Measurements from ENCODE around the gene PPP1R14C. TPM values are rescaled to one million over a fixed set of nuclear protein-coding genes. Genes with fewer than 3 reads are reported as not detected.

Gene PPP1R14C
- polyA plus RNA-seq, 1 donor (not counting 4 experiments of a cell fraction or from before 2014, with no cell fraction given) = 50.6 TPM

DNA sequence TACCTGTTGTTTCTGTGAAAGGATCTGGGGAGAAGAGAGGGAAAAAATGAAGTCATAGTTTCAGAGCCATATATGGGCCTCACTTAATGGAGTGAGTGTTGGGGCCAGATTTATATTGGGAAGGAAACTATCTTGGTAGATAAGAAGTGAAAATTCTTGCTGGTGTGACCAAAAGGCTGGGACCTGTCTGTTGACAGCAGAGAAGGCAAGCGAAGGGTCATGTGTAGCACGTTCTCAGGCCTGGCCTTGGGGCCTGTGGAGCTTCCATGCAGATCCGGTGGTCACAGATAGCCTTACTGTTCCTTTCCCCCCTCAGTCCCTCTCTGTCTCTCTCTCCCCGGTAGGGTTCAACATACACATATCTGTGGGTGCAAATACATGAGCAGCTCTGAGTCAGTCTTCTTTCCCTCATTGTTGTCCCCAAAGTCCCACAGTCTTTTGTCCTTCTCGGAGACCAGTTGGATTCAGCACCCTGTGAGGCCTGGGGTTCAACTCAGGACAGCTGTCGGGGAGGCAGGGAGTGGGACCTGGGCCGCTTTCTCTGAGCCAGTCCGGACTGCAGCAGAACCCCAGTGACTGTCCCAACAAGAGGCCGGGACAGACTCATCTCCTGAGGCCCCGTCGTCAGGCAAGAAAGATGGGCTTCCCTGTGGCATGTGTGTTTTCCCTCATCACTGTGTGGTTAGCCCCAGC lies 34.6 kb downstream of the PPP1R14C start:
- DNase-seq (ENCODE audit: low read depth, low spot score) = no peak
- Histone ChIP-seq H3K27me3 (ENCODE audit: control insufficient read depth, extremely low read depth, insufficient read depth, low read length) (no peaks in the 10 kb centered on the region), H3K4me2 (ENCODE audit: control insufficient read depth, extremely low read depth, insufficient read depth, low read depth, low read length) (no peak overlapping the region), H3K9me3 (ENCODE audit: control insufficient read depth, low read depth, low read length) (no peaks in the 10 kb centered on the region), H3K79me2 (ENCODE audit: control insufficient read depth, insufficient read depth, low read length) (peaks cover 80% of the 10 kb centered on the region), H2AFZ (ENCODE audit: control insufficient read depth, low read length) (no peak overlapping the region), H4K20me1 (ENCODE audit: control insufficient read depth, extremely low read depth, insufficient read depth, low read length) (no peaks in the 10 kb centered on the region), H3K4me1 (ENCODE audit: control insufficient read depth, extremely low read depth, insufficient read depth, low read length) (no peaks in the 10 kb centered on the region), H3K9ac (ENCODE audit: control insufficient read depth, extremely low read depth, insufficient read depth, low read length) (no peak overlapping the region), H3K9me1 (ENCODE audit: control insufficient read depth, extremely low read depth, insufficient read depth, low read length) (no peaks in the 10 kb centered on the region), H3K27ac (ENCODE audit: control insufficient read depth, insufficient read depth, low read length) (no peak overlapping the region), H3K36me3 (ENCODE audit: control insufficient read depth in 2 of 2, extremely low read depth in 1 of 2, insufficient read depth in 2 of 2, low read length in 2 of 2) (peaks cover 3 to 7% of the 10 kb centered on the region in 2 experiments), H3K4me3 (ENCODE audit: control insufficient read depth in 2 of 3, extremely low read depth in 1 of 3, insufficient read depth in 2 of 3, low read depth in 1 of 3, low read length in 3 of 3) (no peak overlapping the region)
- TF ChIP-seq EZH2 (IDR thresholded peaks at IDR 0.05; ENCODE audit: low read length) = no peak
- TF ChIP-seq, protein P1, sequence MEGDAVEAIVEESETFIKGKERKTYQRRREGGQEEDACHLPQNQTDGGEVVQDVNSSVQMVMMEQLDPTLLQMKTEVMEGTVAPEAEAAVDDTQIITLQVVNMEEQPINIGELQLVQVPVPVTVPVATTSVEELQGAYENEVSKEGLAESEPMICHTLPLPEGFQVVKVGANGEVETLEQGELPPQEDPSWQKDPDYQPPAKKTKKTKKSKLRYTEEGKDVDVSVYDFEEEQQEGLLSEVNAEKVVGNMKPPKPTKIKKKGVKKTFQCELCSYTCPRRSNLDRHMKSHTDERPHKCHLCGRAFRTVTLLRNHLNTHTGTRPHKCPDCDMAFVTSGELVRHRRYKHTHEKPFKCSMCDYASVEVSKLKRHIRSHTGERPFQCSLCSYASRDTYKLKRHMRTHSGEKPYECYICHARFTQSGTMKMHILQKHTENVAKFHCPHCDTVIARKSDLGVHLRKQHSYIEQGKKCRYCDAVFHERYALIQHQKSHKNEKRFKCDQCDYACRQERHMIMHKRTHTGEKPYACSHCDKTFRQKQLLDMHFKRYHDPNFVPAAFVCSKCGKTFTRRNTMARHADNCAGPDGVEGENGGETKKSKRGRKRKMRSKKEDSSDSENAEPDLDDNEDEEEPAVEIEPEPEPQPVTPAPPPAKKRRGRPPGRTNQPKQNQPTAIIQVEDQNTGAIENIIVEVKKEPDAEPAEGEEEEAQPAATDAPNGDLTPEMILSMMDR (optimal IDR thresholded peaks at IDR 0.05 in 1 of 3, IDR thresholded peaks at IDR 0.05 in 1 of 3, conservative IDR thresholded peaks at IDR 0.05 in 1 of 3; ENCODE audit: extremely low read depth in 1 of 3, insufficient read depth in 2 of 3, low read length in 3 of 3) = no peak
- FAIRE-seq = no peak
- dilution Hi-C loops (cut with MboI; ENCODE audit: extremely low pct_ligation_motif_present, low sequenced_read_pairs) = no loop called here

DNA sequence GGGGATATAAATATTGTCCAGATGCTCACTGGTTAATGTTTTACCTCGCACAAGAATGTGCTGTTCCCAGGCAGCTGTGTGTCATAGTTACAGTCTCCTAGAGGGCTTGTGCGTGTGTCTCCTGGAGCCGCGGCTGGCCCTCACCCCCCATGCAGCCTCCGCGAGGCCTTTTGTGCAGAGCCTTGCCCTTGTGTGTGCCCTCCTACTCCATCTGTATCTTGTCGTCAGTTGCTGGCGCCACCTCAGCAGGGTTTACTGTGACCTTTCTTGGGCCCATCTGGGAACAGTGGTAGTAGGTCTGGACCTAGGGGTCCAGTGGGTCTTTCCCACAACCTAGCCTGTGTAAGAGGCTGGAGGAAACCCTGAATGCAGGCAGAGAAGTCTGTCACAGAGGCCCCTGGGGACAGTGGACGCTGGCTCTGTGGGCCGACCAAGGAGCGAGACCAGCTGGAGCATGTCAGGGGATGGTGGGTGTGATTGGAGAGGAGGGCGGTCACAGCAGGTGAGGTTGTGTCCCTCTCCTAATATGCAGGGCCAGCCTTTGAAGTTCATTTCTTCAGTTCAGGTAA lies 35.2 kb downstream of the PPP1R14C start:
- Histone ChIP-seq H3K36me3 (ENCODE audit: control insufficient read depth in 2 of 2, extremely low read depth in 1 of 2, insufficient read depth in 2 of 2, low read length in 2 of 2) (peaks cover 3 to 7% of the 10 kb centered on the region in 2 experiments), H3K9me1 (ENCODE audit: control insufficient read depth, extremely low read depth, insufficient read depth, low read length) (no peaks in the 10 kb centered on the region), H4K20me1 (ENCODE audit: control insufficient read depth, extremely low read depth, insufficient read depth, low read length) (no peaks in the 10 kb centered on the region), H3K9me3 (ENCODE audit: control insufficient read depth, low read depth, low read length) (no peaks in the 10 kb centered on the region), H3K4me1 (ENCODE audit: control insufficient read depth, extremely low read depth, insufficient read depth, low read length) (no peaks in the 10 kb centered on the region), H3K4me3 (ENCODE audit: control insufficient read depth in 2 of 3, extremely low read depth in 1 of 3, insufficient read depth in 2 of 3, low read depth in 1 of 3, low read length in 3 of 3) (no peak overlapping the region), H3K9ac (ENCODE audit: control insufficient read depth, extremely low read depth, insufficient read depth, low read length) (no peak overlapping the region), H3K27me3 (ENCODE audit: control insufficient read depth, extremely low read depth, insufficient read depth, low read length) (no peaks in the 10 kb centered on the region), H3K79me2 (ENCODE audit: control insufficient read depth, insufficient read depth, low read length) (peaks cover 79% of the 10 kb centered on the region), H3K4me2 (ENCODE audit: control insufficient read depth, extremely low read depth, insufficient read depth, low read depth, low read length) (no peak overlapping the region), H2AFZ (ENCODE audit: control insufficient read depth, low read length) (no peak overlapping the region), H3K27ac (ENCODE audit: control insufficient read depth, insufficient read depth, low read length) (no peak overlapping the region)
- dilution Hi-C loops (cut with MboI; ENCODE audit: extremely low pct_ligation_motif_present, low sequenced_read_pairs) = no loop called here
- TF ChIP-seq, protein P1 (optimal IDR thresholded peaks at IDR 0.05 in 1 of 3, IDR thresholded peaks at IDR 0.05 in 1 of 3, conservative IDR thresholded peaks at IDR 0.05 in 1 of 3; ENCODE audit: extremely low read depth in 1 of 3, insufficient read depth in 2 of 3, low read length in 3 of 3) = no peak
- TF ChIP-seq EZH2 (IDR thresholded peaks at IDR 0.05; ENCODE audit: low read length) = no peak
- DNase-seq (ENCODE audit: low read depth, low spot score) = no peak
- FAIRE-seq = no peak

All from keratinocyte (primary cell).